ENCODE measurements around the gene NOCT. TPM values are rescaled to one million over a fixed set of nuclear protein-coding genes. Genes with fewer than 3 reads are reported as not detected.
"Not testable (repeated sequence)": the region's sequence is repeated elsewhere in the genome, so short reads cannot be mapped to it uniquely, and the experiment has no call there.

The NOCT gene
- total RNA-seq, 4 donors from 2014 or later = 2.3 to 7.4 (median 2.7) TPM; not detected in 1

DNA sequence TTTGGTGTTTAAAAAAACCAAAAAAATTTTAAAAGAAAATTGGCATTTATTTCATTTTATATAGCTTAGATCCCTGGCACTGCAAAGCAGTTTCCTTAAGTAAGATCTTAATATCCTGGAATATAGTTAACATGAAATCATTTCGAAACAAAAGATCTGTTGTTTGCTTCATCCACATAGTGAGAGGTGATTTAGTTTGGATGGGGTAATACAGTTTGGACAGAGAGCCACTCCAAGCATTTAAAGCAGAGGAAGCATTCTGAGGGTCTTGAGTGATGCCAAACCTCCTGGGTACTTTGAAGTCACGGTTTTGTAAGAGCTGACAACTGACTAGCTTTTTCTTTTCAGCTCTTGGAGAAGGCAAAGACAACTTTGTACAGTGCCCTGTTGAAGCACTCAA, 28.7 kb downstream of the NOCT start:
- Histone ChIP-seq H3K27me3 (no peaks in the 10 kb centered on the region), H3K36me3 (no peaks in the 10 kb centered on the region), H3K4me3 (no peak overlapping the region), H3K9me3 (no peaks in the 10 kb centered on the region), H3K4me1 (no peaks in the 10 kb centered on the region), H3K27ac (no peak overlapping the region)
- DNase-seq = no peak
- intact Hi-C loops (cut with DNase I; ENCODE audit: low total_unique reads) = no loop called here
- no peak for TF ChIP-seq POLR2A (IDR thresholded peaks at IDR 0.05)
- TF ChIP-seq, protein P1, sequence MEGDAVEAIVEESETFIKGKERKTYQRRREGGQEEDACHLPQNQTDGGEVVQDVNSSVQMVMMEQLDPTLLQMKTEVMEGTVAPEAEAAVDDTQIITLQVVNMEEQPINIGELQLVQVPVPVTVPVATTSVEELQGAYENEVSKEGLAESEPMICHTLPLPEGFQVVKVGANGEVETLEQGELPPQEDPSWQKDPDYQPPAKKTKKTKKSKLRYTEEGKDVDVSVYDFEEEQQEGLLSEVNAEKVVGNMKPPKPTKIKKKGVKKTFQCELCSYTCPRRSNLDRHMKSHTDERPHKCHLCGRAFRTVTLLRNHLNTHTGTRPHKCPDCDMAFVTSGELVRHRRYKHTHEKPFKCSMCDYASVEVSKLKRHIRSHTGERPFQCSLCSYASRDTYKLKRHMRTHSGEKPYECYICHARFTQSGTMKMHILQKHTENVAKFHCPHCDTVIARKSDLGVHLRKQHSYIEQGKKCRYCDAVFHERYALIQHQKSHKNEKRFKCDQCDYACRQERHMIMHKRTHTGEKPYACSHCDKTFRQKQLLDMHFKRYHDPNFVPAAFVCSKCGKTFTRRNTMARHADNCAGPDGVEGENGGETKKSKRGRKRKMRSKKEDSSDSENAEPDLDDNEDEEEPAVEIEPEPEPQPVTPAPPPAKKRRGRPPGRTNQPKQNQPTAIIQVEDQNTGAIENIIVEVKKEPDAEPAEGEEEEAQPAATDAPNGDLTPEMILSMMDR (IDR thresholded peaks at IDR 0.05) = no peak

- Histone ChIP-seq H3K4me1 (no peaks in the 10 kb centered on the region), H3K36me3 (no peaks in the 10 kb centered on the region), H3K4me3 (no peak overlapping the region), H3K27ac (no peak overlapping the region), H3K9me3 (no peaks in the 10 kb centered on the region), H3K27me3 (no peaks in the 10 kb centered on the region)
- intact Hi-C loops (cut with DNase I; ENCODE audit: low total_unique reads) = no loop called here
- DNase-seq = no peak
- TF ChIP-seq POLR2A (IDR thresholded peaks at IDR 0.05) = no peak
- TF ChIP-seq, protein P1 (IDR thresholded peaks at IDR 0.05) = no peak
These were observed 32.4 kb downstream of the NOCT start for GRCh38 chr4:139048026-139048425.

DNA sequence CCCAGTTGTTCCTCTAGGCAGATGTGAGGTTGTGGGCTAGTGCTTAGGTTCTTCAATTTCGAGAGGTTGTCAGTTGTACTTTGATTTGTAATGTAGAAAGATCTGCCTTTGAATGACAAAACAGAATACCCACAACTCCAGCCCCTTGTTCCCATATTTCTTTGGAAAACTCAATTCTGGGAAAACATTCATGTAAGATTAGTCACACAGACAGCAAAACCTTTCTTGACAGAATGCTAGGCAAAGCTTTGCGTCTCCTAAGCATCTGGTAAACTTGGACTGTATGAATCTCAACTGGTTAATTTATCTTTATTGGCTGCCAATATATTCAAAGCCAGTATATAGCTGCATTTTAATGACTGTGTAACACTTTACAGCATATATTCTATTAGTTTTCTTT, 34.9 kb downstream of the NOCT start:
- H3K9me3 ChIP-seq = no peaks in the 10 kb centered on the region
- intact Hi-C loops (cut with DNase I; ENCODE audit: low total_unique reads) = no loop called here
- no peaks in the 10 kb centered on the region for H3K36me3 ChIP-seq
- H3K4me1 ChIP-seq = no peaks in the 10 kb centered on the region
- no peak for TF ChIP-seq POLR2A (IDR thresholded peaks at IDR 0.05)
- TF ChIP-seq, protein P1 (IDR thresholded peaks at IDR 0.05) = no peak
- DNase-seq = no peak
- H3K4me3 ChIP-seq = no peak overlapping the region
- no peaks in the 10 kb centered on the region for H3K27me3 ChIP-seq
- H3K27ac ChIP-seq = no peak overlapping the region

GRCh38 chr4:139053909-139054308, 38.3 kb downstream of the NOCT start:
- Histone ChIP-seq H3K27me3 (no peaks in the 10 kb centered on the region), H3K36me3 (no peaks in the 10 kb centered on the region), H3K4me3 (no peak overlapping the region), H3K27ac (no peak overlapping the region), H3K9me3 (no peaks in the 10 kb centered on the region), H3K4me1 (no peaks in the 10 kb centered on the region)
- no peak for TF ChIP-seq POLR2A (IDR thresholded peaks at IDR 0.05)
- TF ChIP-seq, protein P1 (IDR thresholded peaks at IDR 0.05) = no peak
- intact Hi-C loops (cut with DNase I; ENCODE audit: low total_unique reads) = no loop called here
- DNase-seq = no peak

DNA sequence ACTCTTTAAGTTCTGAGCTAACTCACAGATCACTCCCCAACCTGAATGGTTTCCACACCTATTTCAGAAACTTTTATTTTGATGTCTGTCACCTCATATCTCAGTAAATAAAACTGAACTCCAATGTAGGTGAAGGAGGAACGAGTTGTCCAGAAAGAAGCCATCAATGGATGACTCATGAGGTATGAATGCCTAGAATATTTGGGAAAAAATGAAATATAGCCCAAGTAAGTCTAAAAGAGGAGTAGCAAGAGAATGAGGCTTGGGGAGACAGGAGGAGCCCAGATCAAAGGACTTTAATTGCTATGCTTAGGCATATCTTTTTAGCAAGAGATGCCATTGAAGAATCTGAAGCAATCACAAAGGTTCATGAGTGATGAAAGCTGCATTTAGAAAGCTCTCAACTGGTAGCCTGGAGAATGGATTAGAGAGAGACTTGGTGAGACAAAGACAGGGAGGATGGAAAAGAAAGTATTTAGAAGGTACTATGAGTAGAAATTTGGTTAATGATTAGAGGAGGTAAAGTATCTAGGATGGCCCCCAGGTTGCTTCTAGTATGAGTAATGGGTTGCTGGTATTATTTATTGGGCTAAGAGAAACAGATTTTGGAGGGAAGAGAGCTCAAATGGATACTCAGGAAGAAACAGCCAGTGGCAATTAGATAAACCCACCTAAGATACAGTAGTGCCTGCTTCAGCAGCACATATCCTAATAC, 39.4 kb downstream of the NOCT start:
- Histone ChIP-seq H3K4me3 (no peak overlapping the region), H3K27ac (no peak overlapping the region), H3K4me1 (no peaks in the 10 kb centered on the region), H3K27me3 (no peaks in the 10 kb centered on the region), H3K9me3 (no peaks in the 10 kb centered on the region), H3K36me3 (no peaks in the 10 kb centered on the region)
- no peak for DNase-seq
- TF ChIP-seq POLR2A (IDR thresholded peaks at IDR 0.05) = no peak
- TF ChIP-seq, protein P1 (IDR thresholded peaks at IDR 0.05) = no peak
- intact Hi-C loops (cut with DNase I; ENCODE audit: low total_unique reads) = no loop called here

GRCh38 chr4:139059026-139059425, 43.4 kb downstream of the NOCT start:
- H3K4me1 ChIP-seq; DNase-seq; H3K36me3 ChIP-seq; H3K27ac ChIP-seq; intact Hi-C loops (cut with DNase I; ENCODE audit: low total_unique reads); H3K4me3 ChIP-seq; H3K27me3 ChIP-seq; H3K9me3 ChIP-seq: not testable (repeated sequence)

Data from uterus (tissue), 4 donors.